Caco-2 (cell line): Measurements from ENCODE around the gene PLCB1. TPM values are rescaled to one million over a fixed set of nuclear protein-coding genes. Genes with fewer than 3 reads are reported as not detected.

ENCODE experiments used
- BruUV-seq: library from RNA; stranded (reverse); fragments of 400-500 nt; replicated peaks from 2 replicates; lab custom pipeline; 2021; lab: Mats Ljungman, UMichigan
- CTCF ChIA-PET: fragments of 300-600 bp; sonication (Branson Sonifier 250); formaldehyde crosslinking; loops from one replicate; lab custom pipeline; 2022; ENCODE audit warnings: antibody characterized with exemption; lab: Charles Lee
- POLR2A ChIA-PET: fragments of 300-600 bp; sonication (Branson Sonifier 250); formaldehyde crosslinking; loops from one replicate; lab custom pipeline; 2022; ENCODE audit warnings: antibody characterized with exemption; lab: Charles Lee
- DNase-seq, 2 experiments: peaks; one replicate each; pipeline versions ENCODE4 v3.0.0 to v3.0.0-alpha.2; 2020 to 2022
- H3K27me3 ChIP-seq: replicated peaks from 2 replicates; pipeline ENCODE4 v1.6.0; 2011; ENCODE audit warnings: low read length; ENCODE audit not compliant: control insufficient read depth, insufficient read depth
- H3K36me3 ChIP-seq: 2 replicates; pipeline ENCODE4 v1.5.1; 2011; ENCODE audit warnings: low read length; ENCODE audit not compliant: control insufficient read depth, insufficient read depth
- H3K4me1 ChIP-seq: fragments of 250-450 bp; sonication (Bioruptor Pico); 2 replicates; pipeline ENCODE4 v1.5.1; 2020; ENCODE audit warnings: mild to moderate bottlenecking
- H3K4me3 ChIP-seq: 2 replicates; pipeline ENCODE4 v1.5.1; 2011; ENCODE audit warnings: low read depth, mild to moderate bottlenecking, control low read depth, low read length
- H3K9me3 ChIP-seq: fragments of 250-450 bp; sonication (Bioruptor Pico); 2 replicates; pipeline ENCODE4 v1.5.1; 2020; ENCODE audit warnings: mild to moderate bottlenecking, moderate library complexity
- H3K27ac Mint-ChIP-seq: one replicate; pipeline ENCODE4 v1.8.0; 2022; ENCODE audit warnings: mixed read lengths; ENCODE audit not compliant: unreplicated experiment
- H3K27me3 Mint-ChIP-seq: one replicate; pipeline ENCODE4 v1.8.0; 2022; ENCODE audit warnings: mixed read lengths; ENCODE audit not compliant: insufficient read depth, unreplicated experiment
- H3K36me3 Mint-ChIP-seq: one replicate; pipeline ENCODE4 v1.8.0; 2022; ENCODE audit warnings: mild to moderate bottlenecking, mixed read lengths; ENCODE audit not compliant: insufficient read depth, unreplicated experiment
- H3K4me1 Mint-ChIP-seq: one replicate; pipeline ENCODE4 v1.8.0; 2022; ENCODE audit warnings: low read depth, mixed read lengths; ENCODE audit not compliant: unreplicated experiment
- H3K4me3 Mint-ChIP-seq: one replicate; pipeline ENCODE4 v1.8.0; 2022; ENCODE audit warnings: mild to moderate bottlenecking, moderate library complexity, mixed read lengths; ENCODE audit not compliant: unreplicated experiment
- H3K9me3 Mint-ChIP-seq: one replicate; pipeline ENCODE4 v1.8.0; 2022; ENCODE audit warnings: mixed read lengths; ENCODE audit not compliant: unreplicated experiment
- CTCF ChIP-seq, 2 experiments: fragments of 200-600 bp in 1 of 2; IDR thresholded peaks; 1 replicate in 1 of 2; 2 replicates in 1 of 2; pipeline versions ENCODE4 v1.5.1 to v1.8.0; 2011 to 2022; ENCODE audit warnings: antibody characterized with exemption in 1 of 2, control low read depth in 1 of 2, inconsistent platforms in 1 of 2, low read depth in 1 of 2, low read length in 1 of 2, mild to moderate bottlenecking in 1 of 2, moderate library complexity in 1 of 2; ENCODE audit not compliant: insufficient read depth in 1 of 2, severe bottlenecking in 1 of 2, unreplicated experiment in 1 of 2
- intact Hi-C: fragments of 100-400 bp; cut with micrococcal nuclease; formaldehyde crosslinking; loops from one replicate; pipeline ENCODE4 v1.10.0; 2022; ENCODE audit not compliant: unreplicated experiment
- total RNA-seq: library from RNA; stranded (reverse); gene quantifications from 2 replicates; pipeline ENCODE4 v1.2.3, GENCODE V29; 2022

Gene PLCB1
- total RNA-seq, 1 experiment from 2014 or later, result 105 TPM

- intact Hi-C loops, result no loop called here
- H3K27ac Mint-ChIP-seq, result no peak overlapping the region
- no peak overlapping the region for H3K4me3 ChIP-seq
- CTCF ChIA-PET, result no interaction called here
- no peaks in the 10 kb centered on the region for H3K36me3 Mint-ChIP-seq
- H3K27me3 ChIP-seq, result no peaks in the 10 kb centered on the region
- H3K4me1 ChIP-seq, result peaks cover 17% of the 10 kb centered on the region
- no peak overlapping the region for H3K4me3 Mint-ChIP-seq
- H3K9me3 ChIP-seq, result no peaks in the 10 kb centered on the region
- POLR2A ChIA-PET, result interaction anchor here (0.7 kb wide), 1 partner anchor 32 kb away, joined by 3 read pairs; no protein-coding TSS in a partner anchor
- no peaks in the 10 kb centered on the region for H3K27me3 Mint-ChIP-seq
- no peaks in the 10 kb centered on the region for H3K4me1 Mint-ChIP-seq
- DNase-seq, result no peak
- no peaks in the 10 kb centered on the region for H3K36me3 ChIP-seq
- TF ChIP-seq CTCF (IDR thresholded peaks at IDR 0.05; ENCODE audit: insufficient read depth in 1 of 2, low read depth in 1 of 2, low read length in 1 of 2, severe bottlenecking in 1 of 2, unreplicated experiment in 1 of 2), result no peak
- no peaks in the 10 kb centered on the region for H3K9me3 Mint-ChIP-seq
- no TSS peak for BruUV-seq
These were observed 233.6 kb downstream of the PLCB1 start for GRCh38 chr20:8365634-8366033.

- no peak for DNase-seq
- no peaks in the 10 kb centered on the region for H3K9me3 Mint-ChIP-seq
- no peak overlapping the region for H3K27ac Mint-ChIP-seq
- H3K27me3 ChIP-seq, result no peaks in the 10 kb centered on the region
- peaks cover 17% of the 10 kb centered on the region for H3K4me1 ChIP-seq
- no peak overlapping the region for H3K4me3 ChIP-seq
- CTCF ChIA-PET, result no interaction called here
- H3K4me3 Mint-ChIP-seq, result no peak overlapping the region
- no peaks in the 10 kb centered on the region for H3K27me3 Mint-ChIP-seq
- BruUV-seq, result no TSS peak
- H3K9me3 ChIP-seq, result no peaks in the 10 kb centered on the region
- POLR2A ChIA-PET, result interaction anchor here (0.7 kb wide), 1 partner anchor 32 kb away, joined by 3 read pairs; no protein-coding TSS in a partner anchor
- intact Hi-C loops, result no loop called here
- H3K4me1 Mint-ChIP-seq, result no peaks in the 10 kb centered on the region
- no peak for TF ChIP-seq CTCF (IDR thresholded peaks at IDR 0.05; ENCODE audit: insufficient read depth in 1 of 2, low read depth in 1 of 2, low read length in 1 of 2, severe bottlenecking in 1 of 2, unreplicated experiment in 1 of 2)
- no peaks in the 10 kb centered on the region for H3K36me3 Mint-ChIP-seq
- H3K36me3 ChIP-seq, result no peaks in the 10 kb centered on the region
These were observed 234.3 kb downstream of the PLCB1 start for GRCh38 chr20:8366303-8366923.

- intact Hi-C loops, result no loop called here
- no peaks in the 10 kb centered on the region for H3K36me3 ChIP-seq
- BruUV-seq, result no TSS peak
- no peak for TF ChIP-seq CTCF (IDR thresholded peaks at IDR 0.05; ENCODE audit: insufficient read depth in 1 of 2, low read depth in 1 of 2, low read length in 1 of 2, severe bottlenecking in 1 of 2, unreplicated experiment in 1 of 2)
- Mint-ChIP-seq H3K9me3 (no peaks in the 10 kb centered on the region), H3K4me3 (no peak overlapping the region), H3K4me1 (no peaks in the 10 kb centered on the region), H3K27me3 (no peaks in the 10 kb centered on the region), H3K36me3 (no peaks in the 10 kb centered on the region), H3K27ac (no peak overlapping the region)
- H3K4me3 ChIP-seq, result no peak overlapping the region
- DNase-seq, result no peak
- no peaks in the 10 kb centered on the region for H3K27me3 ChIP-seq
- ChIA-PET CTCF (no interaction called here), POLR2A (no interaction called here)
- no peaks in the 10 kb centered on the region for H3K9me3 ChIP-seq
- H3K4me1 ChIP-seq, result peaks cover 17% of the 10 kb centered on the region
These were observed 235.6 kb downstream of the PLCB1 start for GRCh38 chr20:8367689-8368088.
